ENCODE results near the gene FOXP1.

Gene FOXP1

DNA sequence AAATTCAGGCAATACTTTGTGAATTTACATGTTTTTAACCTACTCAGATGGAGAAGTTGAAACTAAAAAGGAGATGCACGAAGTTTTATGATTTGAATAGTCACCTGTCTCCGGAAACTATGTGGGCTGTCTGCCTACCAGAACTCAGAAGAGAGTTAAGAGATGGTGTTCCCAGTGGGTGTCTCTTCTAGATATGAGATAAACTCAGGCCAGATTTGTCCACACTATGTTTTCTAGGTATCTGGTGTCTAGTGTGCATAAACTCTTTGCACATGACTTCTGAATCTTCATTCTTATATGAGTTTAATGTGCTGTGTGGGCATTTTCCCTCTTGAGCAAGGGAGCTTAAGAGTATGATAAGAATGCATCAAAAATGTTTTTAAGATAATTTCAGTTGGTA, 222.8 kb downstream of the FOXP1 start:
- Histone ChIP-seq H3K36me3 (ENCODE audit: insufficient read depth, low read length) (peaks cover 25% of the 10 kb centered on the region; the same call in 1 of the 2 replicates), H3K9me2 (ENCODE audit: low read depth, low read length) (no peaks in the 10 kb centered on the region), H3K9ac (ENCODE audit: low read length) (no peak overlapping the region), H3K4me2 (ENCODE audit: low read length) (peak overlapping the region; percentile 38; the same call in 1 of the 2 replicates), H2AFZ (ENCODE audit: low read length) (no peak overlapping the region), H3K27me3 (ENCODE audit: insufficient read depth, low read length) (no peaks in the 10 kb centered on the region), H3K4me1 (ENCODE audit: insufficient read depth, low read length, severe bottlenecking) (peaks cover 49% of the 10 kb centered on the region), H4K20me1 (ENCODE audit: insufficient read depth, low read length) (no peaks in the 10 kb centered on the region), H3K9me3 (ENCODE audit: low read length) (no peaks in the 10 kb centered on the region), H3K4me3 (ENCODE audit: low read depth, low read length, poor library complexity, severe bottlenecking) (no peak overlapping the region), H3K79me2 (ENCODE audit: insufficient read depth, low read length) (peaks cover 16% of the 10 kb centered on the region), H3F3A (ENCODE audit: insufficient read depth, low read length) (no peaks in the 10 kb centered on the region), H3K27ac (ENCODE audit: low read depth, low read length, poor library complexity, severe bottlenecking) (peak overlapping the region; percentile 47)
- no peak for TF ChIP-seq EZH2 (IDR thresholded peaks at IDR 0.05; ENCODE audit: borderline replicate concordance, low read length)
- TF ChIP-seq, protein P1, sequence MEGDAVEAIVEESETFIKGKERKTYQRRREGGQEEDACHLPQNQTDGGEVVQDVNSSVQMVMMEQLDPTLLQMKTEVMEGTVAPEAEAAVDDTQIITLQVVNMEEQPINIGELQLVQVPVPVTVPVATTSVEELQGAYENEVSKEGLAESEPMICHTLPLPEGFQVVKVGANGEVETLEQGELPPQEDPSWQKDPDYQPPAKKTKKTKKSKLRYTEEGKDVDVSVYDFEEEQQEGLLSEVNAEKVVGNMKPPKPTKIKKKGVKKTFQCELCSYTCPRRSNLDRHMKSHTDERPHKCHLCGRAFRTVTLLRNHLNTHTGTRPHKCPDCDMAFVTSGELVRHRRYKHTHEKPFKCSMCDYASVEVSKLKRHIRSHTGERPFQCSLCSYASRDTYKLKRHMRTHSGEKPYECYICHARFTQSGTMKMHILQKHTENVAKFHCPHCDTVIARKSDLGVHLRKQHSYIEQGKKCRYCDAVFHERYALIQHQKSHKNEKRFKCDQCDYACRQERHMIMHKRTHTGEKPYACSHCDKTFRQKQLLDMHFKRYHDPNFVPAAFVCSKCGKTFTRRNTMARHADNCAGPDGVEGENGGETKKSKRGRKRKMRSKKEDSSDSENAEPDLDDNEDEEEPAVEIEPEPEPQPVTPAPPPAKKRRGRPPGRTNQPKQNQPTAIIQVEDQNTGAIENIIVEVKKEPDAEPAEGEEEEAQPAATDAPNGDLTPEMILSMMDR (IDR thresholded peaks at IDR 0.05; ENCODE audit: low read length), result no peak

DNA sequence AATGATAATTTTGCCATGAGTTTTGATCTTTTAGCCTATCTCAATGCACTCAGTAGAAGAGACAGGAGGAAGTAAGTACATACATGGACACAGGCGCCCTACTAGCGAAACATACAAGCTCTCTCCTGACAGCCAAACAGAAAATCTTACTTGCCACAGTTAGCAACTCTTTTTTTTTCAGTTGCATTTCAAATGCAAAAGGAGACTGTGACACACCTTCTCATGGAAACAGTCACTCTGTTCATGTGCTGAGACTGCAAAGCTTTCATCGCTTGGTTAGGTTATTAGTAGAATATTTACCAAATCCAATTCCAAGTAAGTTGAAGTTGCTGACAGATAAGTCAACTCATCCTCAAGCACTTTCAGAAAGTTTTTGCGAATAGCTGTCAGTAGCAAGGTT, 223.3 kb downstream of the FOXP1 start:
- H3K4me2 ChIP-seq (ENCODE audit: low read length), result no peak overlapping the region

DNA sequence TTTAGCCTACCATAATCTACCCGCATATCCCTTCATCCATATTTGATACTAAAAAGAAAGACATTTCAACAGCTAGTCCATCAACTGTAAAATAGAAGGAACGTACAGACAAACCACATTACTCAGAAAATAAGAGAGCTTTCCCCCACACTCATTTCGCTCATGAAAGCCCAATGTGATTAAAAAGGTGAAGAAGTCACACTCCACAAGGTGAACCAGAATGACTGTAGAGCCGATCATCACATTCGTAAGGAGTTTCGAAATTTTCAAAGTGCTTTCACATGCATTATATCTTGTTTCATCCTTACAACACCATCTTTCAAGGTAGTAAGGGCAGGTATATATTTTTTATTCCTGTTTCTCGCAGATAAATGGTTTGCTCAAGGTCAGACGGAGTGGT, 225.3 kb downstream of the FOXP1 start:
- TF ChIP-seq, protein P1 (IDR thresholded peaks at IDR 0.05; ENCODE audit: low read length), result no peak
- no peak for TF ChIP-seq EZH2 (IDR thresholded peaks at IDR 0.05; ENCODE audit: borderline replicate concordance, low read length)
- peaks cover 34% of the 10 kb centered on the region; the same call in 1 of the 2 replicates for H3K36me3 ChIP-seq (ENCODE audit: insufficient read depth, low read length)
- no peak overlapping the region for H2AFZ ChIP-seq (ENCODE audit: low read length)
- no peaks in the 10 kb centered on the region for H4K20me1 ChIP-seq (ENCODE audit: insufficient read depth, low read length)
- H3K4me2 ChIP-seq (ENCODE audit: low read length), result no peak overlapping the region
- no peaks in the 10 kb centered on the region for H3K9me3 ChIP-seq (ENCODE audit: low read length)
- H3F3A ChIP-seq (ENCODE audit: insufficient read depth, low read length), result no peaks in the 10 kb centered on the region
- H3K9me2 ChIP-seq (ENCODE audit: low read depth, low read length), result no peaks in the 10 kb centered on the region
- H3K4me1 ChIP-seq (ENCODE audit: insufficient read depth, low read length, severe bottlenecking), result peaks cover 47% of the 10 kb centered on the region
- H3K79me2 ChIP-seq (ENCODE audit: insufficient read depth, low read length), result peaks cover 7% of the 10 kb centered on the region; the same call in 1 of the 2 replicates
- H3K9ac ChIP-seq (ENCODE audit: low read length), result no peak overlapping the region
- no peak overlapping the region for H3K27ac ChIP-seq (ENCODE audit: low read depth, low read length, poor library complexity, severe bottlenecking)
- no peaks in the 10 kb centered on the region for H3K27me3 ChIP-seq (ENCODE audit: insufficient read depth, low read length)
- H3K4me3 ChIP-seq (ENCODE audit: low read depth, low read length, poor library complexity, severe bottlenecking), result no peak overlapping the region

More for the DNA sequence above, 223.3 kb downstream of the FOXP1 start:
- Histone ChIP-seq H3K9me2 (ENCODE audit: low read depth, low read length) (no peaks in the 10 kb centered on the region), H3K9ac (ENCODE audit: low read length) (no peak overlapping the region), H4K20me1 (ENCODE audit: insufficient read depth, low read length) (no peaks in the 10 kb centered on the region), H3F3A (ENCODE audit: insufficient read depth, low read length) (no peaks in the 10 kb centered on the region), H3K9me3 (ENCODE audit: low read length) (no peaks in the 10 kb centered on the region), H3K27ac (ENCODE audit: low read depth, low read length, poor library complexity, severe bottlenecking) (peak overlapping the region; percentile 47), H3K4me3 (ENCODE audit: low read depth, low read length, poor library complexity, severe bottlenecking) (no peak overlapping the region), H2AFZ (ENCODE audit: low read length) (no peak overlapping the region), H3K79me2 (ENCODE audit: insufficient read depth, low read length) (peaks cover 13% of the 10 kb centered on the region), H3K27me3 (ENCODE audit: insufficient read depth, low read length) (no peaks in the 10 kb centered on the region), H3K36me3 (ENCODE audit: insufficient read depth, low read length) (peaks cover 31% of the 10 kb centered on the region; the same call in 1 of the 2 replicates), H3K4me1 (ENCODE audit: insufficient read depth, low read length, severe bottlenecking) (peaks cover 51% of the 10 kb centered on the region)
- no peak for TF ChIP-seq EZH2 (IDR thresholded peaks at IDR 0.05; ENCODE audit: borderline replicate concordance, low read length)
- TF ChIP-seq, protein P1 (IDR thresholded peaks at IDR 0.05; ENCODE audit: low read length), result no peak
